ENCODE data around the gene PTGES. TPM values are rescaled to one million over a fixed set of nuclear protein-coding genes. Genes with fewer than 3 reads are reported as not detected.
"Not testable (repeated sequence)": the region's sequence is repeated elsewhere in the genome, so short reads cannot be mapped to it uniquely, and the experiment has no call there.

Gene PTGES
- total and polyA plus RNA-seq, 8 donors, result 0.16 to 2.5 (median 0.95) TPM

DNA sequence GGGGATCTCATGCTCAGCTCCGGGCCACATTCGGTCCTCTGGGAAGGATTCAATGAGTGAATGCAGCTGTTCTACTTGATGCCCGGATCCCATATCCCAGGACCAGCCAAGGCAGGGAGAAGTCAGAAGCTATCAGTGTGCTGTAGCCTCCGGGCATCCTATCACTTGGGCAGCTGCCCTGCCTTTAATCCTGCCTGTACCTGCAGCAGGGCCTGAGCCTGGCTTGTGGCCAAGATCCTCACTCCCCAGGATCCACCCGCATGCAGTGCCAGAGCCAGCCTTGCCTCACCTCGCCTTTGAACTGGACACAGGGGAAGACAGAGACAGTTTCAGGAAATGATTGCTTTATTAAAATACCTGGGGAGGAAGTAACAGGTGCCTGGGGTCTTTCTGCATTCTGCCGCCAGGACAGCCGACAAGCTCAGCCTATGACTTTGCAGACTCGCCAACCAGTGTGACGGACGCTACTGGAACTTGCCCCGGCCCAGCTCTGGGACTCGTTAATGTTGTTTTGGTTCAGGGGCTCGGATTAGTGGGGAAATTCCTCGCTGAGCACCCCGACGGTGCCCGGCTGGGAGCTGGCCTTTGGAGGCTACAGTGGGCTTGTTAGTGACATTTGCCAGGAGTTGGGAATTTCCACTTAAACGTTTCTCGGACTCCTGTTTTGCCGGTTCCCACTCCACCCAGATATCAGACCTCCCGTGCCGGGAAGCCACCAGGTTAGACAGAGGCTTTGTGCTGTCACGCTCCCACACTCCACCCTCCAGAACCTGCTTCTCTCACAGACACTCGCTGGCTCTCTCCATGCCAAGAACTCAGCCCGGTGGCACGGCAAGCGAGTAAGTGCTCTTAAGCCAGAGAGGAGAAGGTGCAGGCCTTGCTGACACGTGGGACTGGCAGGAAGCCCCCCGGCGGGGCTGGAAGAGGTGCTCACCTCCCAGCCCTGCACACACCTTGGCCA is 721 bp downstream of the PTGES start:
- intact Hi-C loops (cut with DNase I), result no loop called here
- ATAC-seq (peak in 3 of 4 donors; percentile 55 to 61 (median 59)), DNase-seq (peak in 3 of 6 donors; percentile 39 to 63 (median 57)), FAIRE-seq (no peak)
- H3K36me3 ChIP-seq, result no peaks in the 10 kb centered on the region
- no peaks in the 10 kb centered on the region for H3K27me3 ChIP-seq
- H3K9me3 ChIP-seq, result no peaks in the 10 kb centered on the region
- peaks cover 0 to 9% (median 0%) of the 10 kb centered on the region in 3 donors for H3K4me1 ChIP-seq
- H3K4me3 ChIP-seq, result peak overlapping the region in 2 of 4 donors; percentile 7 to 9
- peak overlapping the region in 1 of 4 donors; percentile 33 for H3K27ac ChIP-seq
- WGBS, 2 donors, result 40 to 41% methylated on average over 31 of the region's 31 CpGs
- TF ChIP-seq, protein P1, sequence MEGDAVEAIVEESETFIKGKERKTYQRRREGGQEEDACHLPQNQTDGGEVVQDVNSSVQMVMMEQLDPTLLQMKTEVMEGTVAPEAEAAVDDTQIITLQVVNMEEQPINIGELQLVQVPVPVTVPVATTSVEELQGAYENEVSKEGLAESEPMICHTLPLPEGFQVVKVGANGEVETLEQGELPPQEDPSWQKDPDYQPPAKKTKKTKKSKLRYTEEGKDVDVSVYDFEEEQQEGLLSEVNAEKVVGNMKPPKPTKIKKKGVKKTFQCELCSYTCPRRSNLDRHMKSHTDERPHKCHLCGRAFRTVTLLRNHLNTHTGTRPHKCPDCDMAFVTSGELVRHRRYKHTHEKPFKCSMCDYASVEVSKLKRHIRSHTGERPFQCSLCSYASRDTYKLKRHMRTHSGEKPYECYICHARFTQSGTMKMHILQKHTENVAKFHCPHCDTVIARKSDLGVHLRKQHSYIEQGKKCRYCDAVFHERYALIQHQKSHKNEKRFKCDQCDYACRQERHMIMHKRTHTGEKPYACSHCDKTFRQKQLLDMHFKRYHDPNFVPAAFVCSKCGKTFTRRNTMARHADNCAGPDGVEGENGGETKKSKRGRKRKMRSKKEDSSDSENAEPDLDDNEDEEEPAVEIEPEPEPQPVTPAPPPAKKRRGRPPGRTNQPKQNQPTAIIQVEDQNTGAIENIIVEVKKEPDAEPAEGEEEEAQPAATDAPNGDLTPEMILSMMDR (IDR thresholded peaks at IDR 0.05), result no peak

DNA sequence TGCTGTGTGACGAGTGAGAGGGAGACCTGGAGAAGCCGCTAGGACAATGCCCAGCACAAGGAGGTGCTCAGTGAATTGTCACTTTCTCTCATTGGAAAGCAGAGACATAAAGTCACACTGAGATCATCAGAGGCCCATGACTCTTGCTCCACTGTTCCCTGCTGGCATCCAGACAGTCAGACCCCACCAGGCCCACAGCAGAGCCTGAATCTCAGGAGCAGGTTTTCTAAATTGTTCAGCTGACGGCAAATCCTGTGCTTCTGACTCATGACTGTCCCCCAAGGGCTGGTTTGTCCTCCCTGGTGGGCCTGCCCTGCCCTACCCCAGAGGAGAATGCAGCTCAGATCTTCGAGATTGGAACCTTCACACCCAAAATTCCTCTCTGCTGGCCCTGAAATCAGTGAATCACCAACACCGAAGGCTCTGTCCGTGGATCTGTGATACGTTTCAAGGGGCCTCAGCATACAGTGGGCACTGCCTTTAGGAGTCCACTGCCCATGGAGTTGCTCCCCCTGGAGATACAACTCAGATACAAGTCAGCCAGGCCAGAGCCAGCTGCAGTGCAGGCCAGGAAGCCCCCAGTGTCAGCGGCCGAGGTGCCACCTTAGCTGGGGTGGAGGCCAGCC is 2.7 kb downstream of the PTGES start:
- DNase-seq, result no peak
- ATAC-seq, result no peak
- no peaks in the 10 kb centered on the region for H3K27me3 ChIP-seq

DNA sequence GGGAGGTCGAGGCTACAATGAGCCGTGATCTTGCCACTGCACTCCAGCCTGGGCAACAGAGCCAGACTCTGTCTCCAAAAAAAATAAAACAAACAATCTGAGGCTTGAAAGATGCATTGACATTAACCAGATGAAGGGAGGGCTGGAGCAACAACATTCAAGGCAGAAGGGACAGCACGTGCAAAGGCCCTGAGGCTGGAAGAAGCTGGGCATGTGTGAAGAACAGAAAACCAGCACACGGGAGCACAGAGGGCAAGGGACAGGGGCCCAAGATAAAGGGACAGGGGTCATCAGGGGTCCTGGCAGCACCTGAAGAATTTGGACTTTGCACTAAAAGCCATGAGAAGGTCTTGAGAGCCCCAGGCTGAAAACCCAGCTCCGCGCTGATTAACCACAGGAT is 3.3 kb downstream of the PTGES start:
- Histone ChIP-seq H3K9me3 (no peaks in the 10 kb centered on the region), H3K27ac (no peak overlapping the region), H3K4me1 (peaks cover 0 to 9% (median 0%) of the 10 kb centered on the region in 3 donors), H3K27me3 (no peaks in the 10 kb centered on the region), H3K4me3 (no peak overlapping the region), H3K36me3 (no peaks in the 10 kb centered on the region)
- intact Hi-C loops (cut with DNase I), result no loop called here
- FAIRE-seq, result no peak
- 92 to 97% methylated on average over 6 of the region's 6 CpGs for WGBS, 2 donors
- TF ChIP-seq, protein P1 (IDR thresholded peaks at IDR 0.05), result no peak
- no peak for DNase-seq
- no peak for ATAC-seq

More for the DNA sequence above, 2.7 kb downstream of the PTGES start:
- Histone ChIP-seq H3K27ac (no peak overlapping the region), H3K36me3 (no peaks in the 10 kb centered on the region), H3K4me1 (peaks cover 0 to 9% (median 0%) of the 10 kb centered on the region in 3 donors), H3K4me3 (no peak overlapping the region), H3K9me3 (no peaks in the 10 kb centered on the region)
- intact Hi-C loops (cut with DNase I), result no loop called here
- TF ChIP-seq, protein P1 (IDR thresholded peaks at IDR 0.05), result no peak
- FAIRE-seq, result no peak
- 82 to 90% methylated on average over 9 of the region's 9 CpGs for WGBS, 2 donors

DNA sequence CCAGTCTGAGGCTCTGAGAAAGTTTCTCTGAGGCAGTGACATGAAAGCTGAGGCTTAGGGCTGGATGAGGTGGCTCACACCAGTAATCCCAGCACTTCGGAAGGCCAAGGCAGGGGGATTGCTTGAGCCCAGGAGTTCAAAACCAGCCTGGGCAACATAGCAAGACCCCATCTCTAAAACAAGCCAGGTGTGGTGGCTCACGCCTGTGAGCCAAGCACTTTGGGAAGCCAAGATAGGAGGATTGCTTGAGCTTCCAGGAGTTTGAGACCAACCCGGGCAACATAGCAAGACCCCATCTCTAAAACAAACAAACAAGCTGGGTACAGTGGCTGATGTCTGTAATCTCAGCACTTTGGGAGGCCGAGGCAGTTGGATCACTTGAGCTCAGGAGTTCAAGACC is 3.8 kb downstream of the PTGES start:
- H3K4me3 ChIP-seq; ATAC-seq; intact Hi-C loops (cut with DNase I); H3K27ac ChIP-seq; H3K36me3 ChIP-seq; H3K9me3 ChIP-seq; FAIRE-seq; H3K4me1 ChIP-seq; DNase-seq; H3K27me3 ChIP-seq: not testable (repeated sequence)
- 77 to 86% methylated on average over 4 of the region's 4 CpGs for WGBS, 2 donors

DNA sequence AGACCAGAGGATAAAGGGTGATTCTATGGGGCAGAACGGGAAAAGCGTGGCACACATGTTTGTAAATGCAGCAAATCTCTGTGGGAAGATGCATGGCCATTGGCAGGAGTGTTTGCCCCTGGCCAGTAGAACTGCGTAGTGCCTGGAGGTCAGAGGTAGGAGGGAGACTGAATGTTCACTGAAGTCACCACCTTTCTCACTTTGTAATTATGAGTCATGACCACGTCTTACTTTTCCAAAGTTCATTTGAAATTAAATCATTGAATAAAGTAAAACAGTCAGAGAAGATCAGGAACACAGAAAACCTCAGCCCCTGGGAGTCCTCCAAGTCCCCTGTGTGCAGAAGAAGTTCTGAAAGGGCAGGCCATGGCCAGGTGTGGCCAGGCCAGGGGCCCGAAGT is 4.6 kb downstream of the PTGES start:
- TF ChIP-seq, protein P1 (IDR thresholded peaks at IDR 0.05), result no peak
- Histone ChIP-seq H3K4me1 (peaks cover 0 to 9% (median 0%) of the 10 kb centered on the region in 3 donors), H3K27ac (no peak overlapping the region), H3K4me3 (no peak overlapping the region), H3K27me3 (no peaks in the 10 kb centered on the region), H3K9me3 (no peaks in the 10 kb centered on the region), H3K36me3 (no peaks in the 10 kb centered on the region)
- no peak for FAIRE-seq
- 84% methylated on average over 5 of the region's 5 CpGs for WGBS, 2 donors
- intact Hi-C loops (cut with DNase I), result no loop called here
- no peak for ATAC-seq
- DNase-seq, result no peak

Data from pancreas (tissue), 10 donors.